ENCODE results near the gene BATF.

BATF gene

GRCh38 chr14:75563931-75564330 is 41.7 kb downstream of the BATF start:
- no peak for DNase-seq

GRCh38 chr14:75565056-75565455 is 42.8 kb downstream of the BATF start:
- no peak for DNase-seq

GRCh38 chr14:75566321-75566720 is 44.1 kb downstream of the BATF start:
- DNase-seq = no peak

GRCh38 chr14:75566752-75567151 is 44.5 kb downstream of the BATF start:
- DNase-seq = no peak

- DNase-seq = no peak
These were observed 45.9 kb downstream of the BATF start for GRCh38 chr14:75568140-75568539.

- no peak for DNase-seq
These were observed 46.5 kb downstream of the BATF start for GRCh38 chr14:75568791-75569190.

GRCh38 chr14:75570797-75571196 is 48.5 kb downstream of the BATF start:
- DNase-seq = no peak

- DNase-seq = no peak
These were observed 49.8 kb downstream of the BATF start for GRCh38 chr14:75572104-75572503.

- no peak for DNase-seq
These were observed 54.8 kb downstream of the BATF start for GRCh38 chr14:75577090-75577489.

GRCh38 chr14:75577729-75578101 is 55.4 kb downstream of the BATF start:
- DNase-seq = peak; percentile 74

- DNase-seq = peak; percentile 40
These were observed 56.0 kb downstream of the BATF start, which contains the start of gene FLVCR2 for GRCh38 chr14:75578102-75578785. FLVCR2 (plus strand) TSS chr14:75578620; CDS start chr14:75578973, 353 bp downstream.

- no peak for DNase-seq
These were observed 56.6 kb downstream of the BATF start for GRCh38 chr14:75578786-75579337.

GRCh38 chr14:75579338-75579864 is 57.1 kb downstream of the BATF start:
- no peak for DNase-seq

GRCh38 chr14:75579882-75580281 is 57.6 kb downstream of the BATF start:
- no peak for DNase-seq

- no peak for DNase-seq
These were observed 65.1 kb downstream of the BATF start for GRCh38 chr14:75587388-75587787.

- no peak for DNase-seq
These were observed 67.7 kb downstream of the BATF start for GRCh38 chr14:75589931-75590330.

- no peak for DNase-seq
These were observed 69.2 kb downstream of the BATF start for GRCh38 chr14:75591331-75591946.

GRCh38 chr14:75591987-75592575 is 69.8 kb downstream of the BATF start:
- no peak for DNase-seq

GRCh38 chr14:75595226-75595625 is 73.0 kb downstream of the BATF start:
- DNase-seq = no peak

Data from GDM1 (cell line).